Spleen (tissue), 11 donors: Measurements from ENCODE around the gene ANKS3. TPM values are rescaled to one million over a fixed set of nuclear protein-coding genes. Genes with fewer than 3 reads are reported as not detected.

Experiments
- DNase-seq: peaks from one replicate; pipeline ENCODE4 v3.0.0-alpha.2; 2020
- H3K27ac ChIP-seq, 8 donors: fragments of 200-600 bp; sonication (generic) in 7 of 8; 1 replicate in 4 of 8; 2 replicates in 4 of 8; pipeline versions ENCODE4 v1.5.0 to v1.8.0; 2016 to 2021; ENCODE audit warnings: inconsistent platforms in 4 of 8, mild to moderate bottlenecking in 4 of 8, moderate library complexity in 1 of 8
- H3K27me3 ChIP-seq, 7 donors: fragments of 200-600 bp; sonication (generic) in 6 of 7; replicated peaks in 1 of 7; 1 replicate in 4 of 7; 2 replicates in 3 of 7; pipeline versions ENCODE4 v1.5.0 to v1.8.0; 2016 to 2021; ENCODE audit warnings: inconsistent platforms in 3 of 7, mild to moderate bottlenecking in 1 of 7
- H3K36me3 ChIP-seq, 6 donors: fragments of 200-600 bp; sonication (generic) in 5 of 6; 1 replicate in 4 of 6; 2 replicates in 2 of 6; pipeline versions ENCODE4 v1.5.0 to v1.8.0; 2016 to 2021; ENCODE audit warnings: inconsistent platforms in 2 of 6
- H3K4me1 ChIP-seq, 6 donors: fragments of 200-600 bp; sonication (generic) in 5 of 6; 1 replicate in 3 of 6; 2 replicates in 3 of 6; pipeline versions ENCODE4 v1.5.0 to v1.8.0; 2016 to 2021; ENCODE audit warnings: inconsistent platforms in 3 of 6
- H3K4me3 ChIP-seq, 8 donors: fragments of 200-600 bp; sonication (generic) in 7 of 8; 1 replicate in 4 of 8; 2 replicates in 4 of 8; pipeline versions ENCODE4 v1.5.0 to v1.8.0; 2016 to 2021; ENCODE audit warnings: inconsistent platforms in 4 of 8, mild to moderate bottlenecking in 4 of 8, moderate library complexity in 2 of 8
- H3K9me3 ChIP-seq, 8 donors: fragments of 200-600 bp; sonication (generic) in 7 of 8; 1 replicate in 4 of 8; 2 replicates in 4 of 8; pipeline versions ENCODE4 v1.5.0 to v1.8.0; 2016 to 2021; ENCODE audit warnings: inconsistent platforms in 4 of 8
- CTCF ChIP-seq, 11 experiments: fragments of 200-600 bp in 7 of 11; fragments of 450-650 bp in 4 of 11; sonication (generic) in 4 of 11; IDR thresholded peaks in 8 of 11; conservative IDR thresholded peaks in 3 of 11; 1 replicate in 7 of 11; 2 replicates in 4 of 11; pipeline versions ENCODE4 v1.4.0 to v1.8.0; 2016 to 2021; ENCODE audit warnings: antibody characterized with exemption in 11 of 11, inconsistent platforms in 4 of 11, mild to moderate bottlenecking in 1 of 11
- POLR2A ChIP-seq, 3 donors: fragments of 450-650 bp; IDR thresholded peaks; one replicate each; pipeline ENCODE4 v1.5.1; 2017; ENCODE audit warnings: antibody characterized with exemption in 3 of 3, mild to moderate bottlenecking in 1 of 3
- POLR2AphosphoS5 ChIP-seq, 3 donors: sonication (generic); formaldehyde crosslinking; IDR thresholded peaks; one replicate each; pipeline ENCODE4 v1.5.1; 2017; ENCODE audit warnings: antibody characterized with exemption in 3 of 3
- WGBS, 5 donors: extraction: QIAGEN DNeasy Blood & Tissue Kit in 3 of 5; methylation state at CpG; one replicate each; pipeline versions ENCODE4 v1.1.5 to v1.1.7; 2013 to 2018; 5-methylcytosine and 5-hydroxymethylcytosine counted together
- intact Hi-C: fragments of 100-400 bp; cut with DNase I; formaldehyde crosslinking; loops from one replicate; pipeline ENCODE4 v1.15.0; 2023; ENCODE audit warnings: low total_unique reads
- polyA plus RNA-seq, 3 donors: library from polyadenylated mRNA; stranded (reverse); fragments of 200-250 nt; gene quantifications; one replicate each; pipeline ENCODE4 v1.2.1, GENCODE V29; 2013
- total RNA-seq, 7 donors: library from RNA; depleted of rRNA in 3 of 7; stranded (reverse); fragments of >200 nt in 3 of 7; fragmentation: NEBNext Ultra II Directional in 4 of 7; extraction: Animal tissue kit (Norgen Biotek cat#: 25700) in 4 of 7; gene quantifications; one replicate each; pipeline versions ENCODE4 v1.1.0 to v1.2.1, GENCODE V29; 2016 to 2021
- donor health status: healthy with polysubstance abuse.
- donor health status: DM: no; HTN: no; CAD: no; lungs with moderate emphysema.
- donor health status: DM: no; HTN: no; CAD: no.
- donor health status: Bipolar disorder and iron deficiency.
- donor health status: healthy.
- donor health status: DM: no; HTN: no; CAD: no.
- donor health status: DM: yes; HTN: yes; CAD: no.

ANKS3 gene
- total and polyA plus RNA-seq, 10 donors = 12.5 to 29.5 (median 22.9) TPM

GRCh38 chr16:4749700-4750257, 15.7 kb upstream of the ANKS3 start:
- Histone ChIP-seq H3K4me1 (peaks cover 0 to 32% (median 10%) of the 10 kb centered on the region in 6 donors), H3K4me3 (no peak overlapping the region), H3K27me3 (no peaks in the 10 kb centered on the region), H3K36me3 (peaks cover 4 to 65% (median 53%) of the 10 kb centered on the region in 6 donors), H3K9me3 (peaks cover 0 to 3% (median 2%) of the 10 kb centered on the region in 8 donors), H3K27ac (no peak overlapping the region)
- WGBS, 5 donors = 82 to 93% (median 88%) methylated on average over 10 of the region's 10 CpGs
- intact Hi-C loops = no loop called here
- TF ChIP-seq CTCF (IDR thresholded peaks at IDR 0.05 in 8 of 11, conservative IDR thresholded peaks at IDR 0.05 in 3 of 11) (no peak), POLR2AphosphoS5 (IDR thresholded peaks at IDR 0.05) (peak in 1 of 3 donors; percentile 13), POLR2A (IDR thresholded peaks at IDR 0.05) (no peak)
- DNase-seq = no peak

DNA sequence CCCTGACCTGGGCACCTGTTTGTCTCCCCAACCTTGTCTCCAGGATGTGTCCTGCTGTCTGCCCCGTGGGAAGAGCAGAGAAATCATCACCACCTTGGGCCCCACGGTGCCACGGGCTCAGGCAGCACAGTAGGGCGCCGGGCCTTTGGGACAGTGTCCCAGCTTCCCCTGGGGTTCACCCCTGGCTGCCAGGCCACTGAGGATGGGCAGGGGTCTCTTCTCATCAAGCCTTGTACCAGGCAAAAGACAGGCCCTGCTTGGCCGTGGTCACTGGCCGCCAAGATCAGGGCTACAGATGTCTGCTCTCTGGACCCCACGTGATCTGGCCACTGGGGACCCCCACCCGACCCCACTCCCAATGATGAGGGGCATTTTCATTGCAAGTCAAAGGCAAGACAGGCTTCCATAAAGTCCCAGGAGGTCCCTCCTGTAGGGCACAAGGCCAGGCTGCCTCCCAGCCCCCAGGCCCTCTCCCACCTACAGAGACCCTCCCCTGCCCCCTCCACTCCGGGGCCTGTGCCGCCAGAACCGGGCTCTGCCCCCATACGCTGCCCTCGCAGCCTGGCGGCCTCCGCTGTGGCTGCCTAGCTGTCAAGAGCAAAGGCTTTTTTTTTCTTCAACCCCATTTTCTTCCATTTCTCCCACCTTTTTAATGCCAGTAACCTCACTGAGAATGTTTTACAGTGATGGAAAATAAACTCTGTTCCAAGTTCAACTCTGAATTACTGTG, 14.8 kb upstream of the ANKS3 start:
- no peaks in the 10 kb centered on the region for H3K9me3 ChIP-seq
- H3K36me3 ChIP-seq = peaks cover 4 to 56% (median 44%) of the 10 kb centered on the region in 6 donors
- H3K27me3 ChIP-seq = no peaks in the 10 kb centered on the region
- TF ChIP-seq CTCF (IDR thresholded peaks at IDR 0.05 in 8 of 11, conservative IDR thresholded peaks at IDR 0.05 in 3 of 11) = no peak
- peak in 2 of 3 donors; percentile 13 to 34 for TF ChIP-seq POLR2AphosphoS5 (IDR thresholded peaks at IDR 0.05)
- TF ChIP-seq POLR2A (IDR thresholded peaks at IDR 0.05) = no peak
- 88 to 92% (median 90%) methylated on average over 8 to 16 of the region's 16 CpGs for WGBS, 5 donors
- peaks cover 0 to 34% (median 10%) of the 10 kb centered on the region in 6 donors for H3K4me1 ChIP-seq
- DNase-seq = no peak
- H3K4me3 ChIP-seq = no peak overlapping the region
- intact Hi-C loops = no loop called here
- peak overlapping the region in 3 of 8 donors; percentile 2 to 65 (median 33) for H3K27ac ChIP-seq

- WGBS, 5 donors = 53 to 73% (median 69%) methylated on average over 13 to 14 of the region's 14 CpGs
- no peak for TF ChIP-seq CTCF (IDR thresholded peaks at IDR 0.05 in 8 of 11, conservative IDR thresholded peaks at IDR 0.05 in 3 of 11)
- no peak for TF ChIP-seq POLR2A (IDR thresholded peaks at IDR 0.05)
- no peak for TF ChIP-seq POLR2AphosphoS5 (IDR thresholded peaks at IDR 0.05)
- Histone ChIP-seq H3K4me3 (no peak overlapping the region), H3K36me3 (peaks cover 4 to 49% (median 37%) of the 10 kb centered on the region in 6 donors), H3K9me3 (no peaks in the 10 kb centered on the region), H3K27me3 (no peaks in the 10 kb centered on the region), H3K4me1 (peaks cover 0 to 42% (median 16%) of the 10 kb centered on the region in 6 donors), H3K27ac (peak overlapping the region in 5 of 8 donors; percentile 2 to 65 (median 33))
- intact Hi-C loops = no loop called here
- DNase-seq = no peak
Measured at GRCh38 chr16:4747906-4748681, 14.0 kb upstream of the ANKS3 start.
